Small intestine (tissue), 7 donors: Measurements from ENCODE around the gene PWWP2B. TPM values are rescaled to one million over a fixed set of nuclear protein-coding genes. Genes with fewer than 3 reads are reported as not detected.

Experiments
- DNase-seq, 2 donors: peaks; one replicate each; pipeline versions ENCODE4 v3.0.0 to v3.0.0-alpha.2; 2013
- FAIRE-seq: peaks from 2 replicates; lab custom pipeline; 2012; peaks lifted over from hg19 to GRCh38; lab: Jason Lieb, UNC
- H3K27ac ChIP-seq, 3 donors: one replicate each; pipeline ENCODE4 v1.5.1; 2013; ENCODE audit warnings: low read length in 2 of 3, mild to moderate bottlenecking in 2 of 3, control low read depth in 1 of 3, inconsistent platforms in 1 of 3, low read depth in 1 of 3, moderate library complexity in 1 of 3
- H3K27me3 ChIP-seq, 3 donors: one replicate each; pipeline ENCODE4 v1.6.1; 2013; ENCODE audit warnings: low read length in 3 of 3, inconsistent platforms in 1 of 3; ENCODE audit not compliant: control insufficient read depth in 3 of 3, insufficient read depth in 3 of 3
- H3K36me3 ChIP-seq, 3 donors: one replicate each; pipeline ENCODE4 v1.6.1; 2013; ENCODE audit warnings: low read length in 3 of 3, inconsistent platforms in 1 of 3, low read depth in 1 of 3, mild to moderate bottlenecking in 1 of 3, moderate library complexity in 1 of 3; ENCODE audit not compliant: control insufficient read depth in 3 of 3, insufficient read depth in 2 of 3
- H3K4me1 ChIP-seq, 3 donors: one replicate each; pipeline ENCODE4 v1.6.1; 2013; ENCODE audit warnings: low read length in 2 of 3, inconsistent platforms in 1 of 3, low read depth in 1 of 3, mild to moderate bottlenecking in 1 of 3, moderate library complexity in 1 of 3; ENCODE audit not compliant: control insufficient read depth in 3 of 3, insufficient read depth in 2 of 3
- H3K4me3 ChIP-seq, 3 donors: one replicate each; pipeline ENCODE4 v1.5.1; 2013; ENCODE audit warnings: low read length in 3 of 3, control low read depth in 1 of 3, inconsistent platforms in 1 of 3, low read depth in 1 of 3, mild to moderate bottlenecking in 1 of 3, moderate library complexity in 1 of 3
- H3K9me3 ChIP-seq, 2 donors: one replicate each; pipeline ENCODE4 v1.6.1; 2013; ENCODE audit warnings: low read depth in 1 of 2, low read length in 1 of 2; ENCODE audit not compliant: control insufficient read depth in 2 of 2, insufficient read depth in 1 of 2
- WGBS, 3 donors: extraction: QIAGEN DNeasy Blood & Tissue Kit; methylation state at CpG; one replicate each; pipeline ENCODE4 v1.1.7; 2013; 5-methylcytosine and 5-hydroxymethylcytosine counted together
- polyA plus RNA-seq, 4 donors: library from polyadenylated mRNA; stranded (reverse) in 3 of 4; unstranded in 1 of 4; fragments of 200-250 nt in 3 of 4; fragments of 120-200 nt in 1 of 4; gene quantifications; one replicate each; pipeline versions ENCODE4 v1.2.1 to v1.2.3, GENCODE V29; 2013
- donor health status: healthy with polysubstance abuse.
- donor health status: control.
- donor health status: control.
- donor health status: Bipolar disorder and iron deficiency.
- donor health status: healthy.

PWWP2B gene
- polyA plus RNA-seq, 4 donors = 7.0 to 34.6 (median 11.9) TPM

DNA sequence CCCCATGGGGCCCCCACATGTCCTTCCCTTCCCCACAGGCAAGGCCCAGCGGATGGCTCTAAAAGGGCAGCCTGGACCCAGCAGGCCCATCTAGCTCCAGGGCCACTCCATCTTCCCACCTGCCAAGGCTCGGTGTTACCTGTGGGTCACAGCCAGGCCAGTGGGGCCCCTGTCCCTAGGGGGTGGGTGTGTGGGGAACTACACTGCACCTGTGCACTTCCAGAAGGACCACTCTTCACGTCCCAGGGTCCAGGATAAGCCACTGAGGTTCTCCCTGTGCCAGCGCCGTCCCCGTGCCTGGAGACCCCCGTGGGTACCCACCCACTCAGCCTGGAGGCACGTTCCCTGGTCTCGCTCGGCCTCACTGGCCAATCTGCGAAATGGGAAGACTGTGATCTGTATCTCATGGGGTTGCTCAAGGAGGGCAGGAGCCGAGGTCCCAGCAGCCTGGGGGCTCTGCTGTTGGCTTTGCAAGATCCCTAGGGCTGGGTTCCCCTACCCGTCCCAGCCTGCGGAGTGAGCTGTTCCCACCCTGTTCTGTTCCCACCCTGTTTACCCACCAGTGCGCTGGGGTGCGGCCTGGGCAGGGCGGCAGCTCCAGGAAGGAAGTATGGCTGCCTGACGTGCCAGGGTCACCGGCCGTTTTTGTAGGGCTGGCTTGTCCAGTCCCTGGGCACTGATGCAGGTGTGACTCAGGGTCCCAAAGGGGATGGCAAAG lies 4.6 kb downstream of the PWWP2B start:
- no peak overlapping the region for H3K4me3 ChIP-seq
- H3K27ac ChIP-seq = peak overlapping the region in 2 of 3 donors; percentile 20 to 34
- H3K9me3 ChIP-seq = no peaks in the 10 kb centered on the region
- no peak for DNase-seq
- peaks cover 5 to 40% (median 6%) of the 10 kb centered on the region in 3 donors for H3K4me1 ChIP-seq
- peaks cover 2 to 82% (median 7%) of the 10 kb centered on the region in 3 donors for H3K36me3 ChIP-seq
- no peak for FAIRE-seq
- no peaks in the 10 kb centered on the region for H3K27me3 ChIP-seq
- 81 to 83% (median 82%) methylated on average over 20 of the region's 20 CpGs for WGBS, 3 donors

DNA sequence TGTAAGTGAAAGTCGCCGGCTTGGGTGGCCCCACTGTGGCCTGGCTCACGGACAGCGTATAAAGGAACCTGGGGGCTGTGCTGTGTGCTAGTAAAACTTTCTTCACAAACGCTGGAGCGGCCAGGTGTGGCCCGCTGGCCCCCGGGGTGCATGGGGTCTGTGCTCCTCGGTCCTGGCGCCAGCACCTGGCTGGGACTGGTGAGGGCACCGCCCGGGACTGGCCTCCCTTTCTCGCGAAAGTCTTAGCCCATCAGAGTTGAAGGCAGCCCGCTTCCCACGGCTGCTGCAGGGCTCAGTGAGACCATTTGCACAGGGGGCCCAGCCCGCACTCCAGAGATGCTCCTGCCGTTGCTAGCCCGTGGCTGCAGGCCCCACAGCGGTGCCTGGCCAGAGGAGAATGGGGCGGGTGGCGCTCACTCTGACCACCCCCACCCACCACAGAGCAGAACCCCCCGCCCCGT lies 5.8 kb downstream of the PWWP2B start:
- H3K4me1 ChIP-seq = peaks cover 8 to 50% (median 10%) of the 10 kb centered on the region in 3 donors
- FAIRE-seq = no peak

DNA sequence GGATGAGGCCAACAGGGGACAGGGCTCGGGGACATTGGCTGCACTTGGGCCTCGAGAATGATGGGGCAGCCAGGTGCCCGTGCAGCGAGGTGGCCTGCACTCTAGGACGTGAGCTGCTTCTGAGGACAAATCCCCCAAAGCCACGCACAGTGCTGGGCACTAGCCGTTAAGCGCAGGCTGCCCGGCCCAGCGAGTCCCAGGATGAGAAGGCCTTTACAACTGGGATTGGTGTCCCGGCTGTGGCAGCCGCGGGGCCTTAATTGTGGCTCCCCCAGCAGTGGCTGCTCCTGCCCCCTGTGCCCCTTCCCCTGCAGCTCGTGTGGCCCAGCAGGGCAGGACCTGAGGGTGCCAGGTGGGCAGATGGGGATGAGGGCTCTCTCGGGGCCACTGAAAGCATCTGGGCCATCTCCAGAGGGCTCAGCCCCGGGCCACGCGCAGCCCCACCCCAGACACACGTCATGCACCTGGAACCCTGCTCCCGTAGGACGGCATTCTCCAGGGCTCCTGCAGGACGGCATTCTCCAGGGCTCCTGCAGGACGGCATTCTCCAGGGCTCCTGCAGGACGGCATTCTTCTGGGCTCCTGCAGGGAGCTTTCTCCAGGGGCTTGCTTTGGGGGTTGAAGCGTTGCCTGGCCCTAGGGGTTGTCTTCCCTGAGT lies 6.6 kb downstream of the PWWP2B start:
- Histone ChIP-seq H3K27me3 (no peaks in the 10 kb centered on the region), H3K4me1 (peaks cover 3 to 50% (median 10%) of the 10 kb centered on the region in 3 donors), H3K4me3 (no peak overlapping the region), H3K36me3 (peaks cover 2 to 95% (median 7%) of the 10 kb centered on the region in 3 donors), H3K27ac (no peak overlapping the region), H3K9me3 (no peaks in the 10 kb centered on the region)
- WGBS, 3 donors = 76 to 92% (median 86%) methylated on average over 25 of the region's 25 CpGs
- DNase-seq (no peak), FAIRE-seq (no peak)

More for the DNA sequence above, 5.8 kb downstream of the PWWP2B start:
- Histone ChIP-seq H3K36me3 (peaks cover 2 to 94% (median 7%) of the 10 kb centered on the region in 3 donors), H3K9me3 (no peaks in the 10 kb centered on the region), H3K27me3 (no peaks in the 10 kb centered on the region), H3K4me3 (no peak overlapping the region), H3K27ac (no peak overlapping the region)
- WGBS, 3 donors = 85 to 93% (median 89%) methylated on average over 20 to 24 of the region's 24 CpGs
- no peak for DNase-seq

DNA sequence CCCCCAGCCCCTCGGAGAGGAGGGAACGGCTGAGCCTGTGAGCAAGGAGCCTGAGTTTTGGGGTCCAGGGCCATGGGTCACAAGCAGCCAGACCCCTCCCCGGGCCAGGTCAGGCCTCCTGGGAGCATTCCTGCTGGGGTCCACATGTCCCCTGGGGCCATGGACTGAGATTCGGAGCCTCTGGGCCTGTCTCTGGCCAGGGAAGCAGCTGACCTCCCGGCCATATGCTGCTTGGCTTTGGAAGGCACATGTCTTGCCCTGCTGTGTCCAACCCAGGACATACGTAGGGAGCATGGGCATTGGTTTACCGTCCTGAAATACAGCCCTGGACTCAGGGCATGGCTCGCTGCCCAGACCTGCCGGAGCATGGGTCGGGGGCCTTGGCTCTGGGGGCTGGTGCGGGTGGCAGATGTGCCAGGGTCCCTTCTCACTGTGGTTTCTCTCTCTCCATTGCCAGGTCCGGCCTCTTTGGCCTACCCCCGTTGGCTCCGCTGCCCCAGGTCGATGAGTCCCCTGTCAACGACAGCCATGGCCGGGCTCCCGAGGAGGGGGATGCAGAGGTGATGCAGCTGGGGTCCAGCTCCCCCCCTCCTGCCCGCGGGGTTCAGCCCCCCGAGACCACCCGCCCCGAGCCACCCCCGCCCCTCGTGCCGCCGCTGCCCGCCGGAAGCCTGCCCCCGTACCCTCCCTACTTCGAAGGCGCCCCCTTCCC lies 7.3 kb downstream of the PWWP2B start:
- peaks cover 2 to 95% (median 7%) of the 10 kb centered on the region in 3 donors for H3K36me3 ChIP-seq
- H3K9me3 ChIP-seq = no peaks in the 10 kb centered on the region
- no peaks in the 10 kb centered on the region for H3K27me3 ChIP-seq
- peaks cover 3 to 50% (median 10%) of the 10 kb centered on the region in 3 donors for H3K4me1 ChIP-seq
- H3K4me3 ChIP-seq = no peak overlapping the region
- FAIRE-seq = no peak
- 89 to 92% (median 89%) methylated on average over 21 to 32 of the region's 32 CpGs for WGBS, 3 donors
- H3K27ac ChIP-seq = no peak overlapping the region
- DNase-seq = no peak

DNA sequence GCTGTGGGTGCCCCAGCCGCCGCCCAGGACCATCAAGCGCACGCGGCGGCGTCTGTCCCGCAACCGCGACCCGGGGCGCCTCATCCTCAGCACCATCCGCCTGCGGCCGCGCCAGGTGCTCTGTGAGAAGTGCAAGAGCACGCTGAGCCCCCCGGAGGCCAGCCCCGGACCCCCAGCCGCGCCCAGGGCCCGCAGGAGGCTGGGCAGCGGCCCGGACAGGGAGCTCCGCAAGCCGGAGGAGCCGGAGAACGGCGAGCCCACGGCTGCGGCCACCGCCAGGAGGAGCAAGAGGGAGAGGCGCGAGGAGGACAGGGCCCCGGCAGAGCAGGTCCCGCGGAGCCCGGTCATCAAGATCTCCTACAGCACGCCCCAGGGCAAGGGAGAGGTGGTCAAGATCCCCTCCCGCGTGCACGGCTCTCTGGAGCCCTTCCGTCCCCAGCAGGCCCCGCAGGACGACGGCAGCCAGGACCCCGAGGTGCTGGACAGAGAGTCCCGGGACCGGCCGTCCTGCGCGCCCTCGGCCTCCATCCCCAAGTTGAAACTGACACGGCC lies 8.0 kb downstream of the PWWP2B start:
- DNase-seq = no peak
- no peak overlapping the region for H3K27ac ChIP-seq
- no peaks in the 10 kb centered on the region for H3K9me3 ChIP-seq
- H3K36me3 ChIP-seq = peaks cover 2 to 95% (median 7%) of the 10 kb centered on the region in 3 donors
- 92 to 97% (median 95%) methylated on average over 36 to 54 of the region's 54 CpGs for WGBS, 3 donors
- peaks cover 3 to 50% (median 10%) of the 10 kb centered on the region in 3 donors for H3K4me1 ChIP-seq
- FAIRE-seq = no peak
- no peaks in the 10 kb centered on the region for H3K27me3 ChIP-seq
- no peak overlapping the region for H3K4me3 ChIP-seq

DNA sequence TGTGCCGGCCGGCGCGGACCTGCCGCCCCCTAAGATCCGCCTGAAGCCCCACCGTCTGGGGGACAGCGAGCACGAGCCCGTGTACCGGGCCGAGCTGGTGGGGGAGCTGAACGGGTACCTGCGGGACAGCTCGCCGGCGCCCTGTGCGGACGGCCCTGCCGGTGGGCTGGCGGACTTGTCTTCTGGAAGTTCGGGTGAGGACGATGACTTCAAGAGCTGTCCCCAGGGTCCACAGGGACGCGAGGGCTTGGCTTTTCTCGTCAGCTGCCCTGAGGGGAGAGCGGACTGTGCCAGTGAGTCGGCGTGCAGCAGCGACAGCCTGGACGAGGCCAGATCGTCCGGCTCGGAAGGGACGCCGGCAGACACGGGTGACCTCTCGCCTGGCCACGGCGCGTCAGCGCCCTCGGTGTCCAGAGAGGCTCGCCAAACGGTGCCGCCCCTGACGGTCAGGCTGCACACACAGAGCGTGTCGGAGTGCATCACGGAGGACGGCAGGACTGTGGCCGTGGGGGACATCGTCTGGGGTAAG lies 8.5 kb downstream of the PWWP2B start:
- no peak for FAIRE-seq
- WGBS, 3 donors = 96 to 98% (median 98%) methylated on average over 50 to 53 of the region's 53 CpGs
- Histone ChIP-seq H3K9me3 (no peaks in the 10 kb centered on the region), H3K27ac (no peak overlapping the region), H3K36me3 (peaks cover 2 to 94% (median 7%) of the 10 kb centered on the region in 3 donors), H3K27me3 (no peaks in the 10 kb centered on the region), H3K4me1 (peaks cover 3 to 44% (median 10%) of the 10 kb centered on the region in 3 donors), H3K4me3 (no peak overlapping the region)
- DNase-seq = no peak

DNA sequence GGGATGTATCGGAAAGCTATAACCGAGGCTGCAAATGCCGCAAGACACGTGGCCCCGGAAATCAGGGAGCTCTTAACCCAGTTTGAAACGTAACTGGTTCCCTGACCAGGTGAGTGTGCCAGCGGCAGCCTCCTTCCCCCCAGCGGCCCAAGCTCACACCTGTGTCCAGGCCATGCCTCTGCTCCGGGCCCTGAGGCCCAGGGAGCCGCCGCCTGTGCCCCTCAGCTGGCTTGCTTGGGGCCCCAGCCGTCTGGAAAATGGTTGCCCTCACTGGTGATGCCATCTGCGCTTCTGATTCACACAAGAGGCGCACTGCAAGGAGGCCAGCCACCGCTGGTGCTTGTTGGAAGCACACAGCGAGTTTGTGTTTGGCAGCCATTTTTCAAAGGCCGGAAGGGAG lies 9.2 kb downstream of the PWWP2B start:
- DNase-seq (no peak), FAIRE-seq (no peak)
- Histone ChIP-seq H3K36me3 (peaks cover 2 to 94% (median 7%) of the 10 kb centered on the region in 3 donors), H3K4me1 (peaks cover 3 to 44% (median 10%) of the 10 kb centered on the region in 3 donors), H3K27me3 (no peaks in the 10 kb centered on the region), H3K4me3 (no peak overlapping the region), H3K9me3 (no peaks in the 10 kb centered on the region), H3K27ac (no peak overlapping the region)
- 90 to 94% (median 91%) methylated on average over 17 of the region's 17 CpGs for WGBS, 3 donors
